Measurements from ENCODE around the gene OTOP1.

Gene OTOP1

GRCh38 chr4:4254666-4255065, 27.9 kb upstream of the OTOP1 start:
- H3K4me3 ChIP-seq (ENCODE audit: low read depth, low read length), result no peak overlapping the region
- H3K36me3 ChIP-seq (ENCODE audit: control insufficient read depth in 2 of 2, insufficient read depth in 1 of 2, low read length in 2 of 2), result no peaks in the 10 kb centered on the region
- no peak overlapping the region for H3K27ac ChIP-seq (ENCODE audit: extremely low read depth, low read depth, low read length)
- POLR2A ChIA-PET, result no interaction called here
- H3K9me3 ChIP-seq (ENCODE audit: control insufficient read depth, insufficient read depth, low read depth, low read length), result no peaks in the 10 kb centered on the region
- TF ChIP-seq BCL6B (tag by site-specific recombination; IDR thresholded peaks at IDR 0.05), result no peak
- TF ChIP-seq ZNF114 (tag by site-specific recombination; IDR thresholded peaks at IDR 0.05), result no peak
- TF ChIP-seq ZNF580 (tag by site-specific recombination; IDR thresholded peaks at IDR 0.05), result no peak
- no peak for TF ChIP-seq ZNF473 (tag by site-specific recombination; IDR thresholded peaks at IDR 0.05)
- no peak for TF ChIP-seq SCRT1 (tag by site-specific recombination; IDR thresholded peaks at IDR 0.05; ENCODE audit: borderline replicate concordance)
- no peak for TF ChIP-seq ZNF571 (tag by site-specific recombination; IDR thresholded peaks at IDR 0.05)
- no peak for TF ChIP-seq ZNF174 (tag by site-specific recombination; IDR thresholded peaks at IDR 0.05)
- no peak for TF ChIP-seq ZNF654 (tag by site-specific recombination; IDR thresholded peaks at IDR 0.05; ENCODE audit: low read depth)
- TF ChIP-seq ZNF645 (tag by site-specific recombination; IDR thresholded peaks at IDR 0.05), result no peak
- TF ChIP-seq ZNF311 (tag by site-specific recombination; IDR thresholded peaks at IDR 0.05; ENCODE audit: borderline replicate concordance), result no peak
- no peak for TF ChIP-seq ZNF239 (tag by site-specific recombination; IDR thresholded peaks at IDR 0.05)
- TF ChIP-seq AEBP2 (tag by site-specific recombination; IDR thresholded peaks at IDR 0.05; ENCODE audit: borderline replicate concordance), result no peak
- no peak for TF ChIP-seq ZBTB7A (tag by site-specific recombination; IDR thresholded peaks at IDR 0.05; ENCODE audit: low read depth)
- no peak for TF ChIP-seq ZNF404 (tag by site-specific recombination; IDR thresholded peaks at IDR 0.05)
- TF ChIP-seq KLF16 (tag by site-specific recombination; IDR thresholded peaks at IDR 0.05), result no peak
- TF ChIP-seq PRDM2 (tag by site-specific recombination; IDR thresholded peaks at IDR 0.05; ENCODE audit: borderline replicate concordance), result no peak
- TF ChIP-seq ZNF560 (tag by site-specific recombination; IDR thresholded peaks at IDR 0.05; ENCODE audit: borderline replicate concordance), result no peak
- TF ChIP-seq ZNF518A (tag by site-specific recombination; conservative IDR thresholded peaks at IDR 0.05; ENCODE audit: low read depth), result no peak
- no peak for TF ChIP-seq REPIN1 (tag by site-specific recombination; IDR thresholded peaks at IDR 0.05; ENCODE audit: low read depth)
- TF ChIP-seq ZFP41 (tag by site-specific recombination; IDR thresholded peaks at IDR 0.05; ENCODE audit: borderline replicate concordance), result no peak
- CTCF ChIA-PET, result interaction anchor here (1.4 to 2.1 kb wide), 2 partner anchors 81 to 175 kb away, joined by 5 read pairs; no protein-coding TSS in a partner anchor
- no peaks in the 10 kb centered on the region for H3K4me1 ChIP-seq (ENCODE audit: control insufficient read depth, insufficient read depth, low read length)

All from HEK293 (cell line).